NCI-H2227 (cell line): Measurements from ENCODE around the gene ZNF282.

Source experiments
- DNase-seq: peaks from one replicate; lab custom pipeline; 2025; ENCODE audit not compliant: unreplicated experiment; lab: John Stamatoyannopoulos, UW

Gene ZNF282

GRCh38 chr7:149195180-149196150, at the start of gene ZNF282:
TSS of gene ZNF282 (plus strand) at chr7:149195546. CDS start at chr7:149195590, 44 bp downstream.
- DNase-seq = peak; percentile 94

GRCh38 chr7:149147072-149147751, 48.1 kb upstream of the ZNF282 start, which contains the start of gene ZNF398:
TSS of gene ZNF398 (plus strand) at chr7:149147453. CDS start at chr7:149147743, 290 bp downstream.
- peak; percentile 90 for DNase-seq

GRCh38 chr7:149147752-149148653, 47.3 kb upstream of the ZNF282 start:
- DNase-seq = peak; percentile 57

GRCh38 chr7:149150981-149151380, 44.4 kb upstream of the ZNF282 start:
- no peak for DNase-seq

GRCh38 chr7:149153346-149153745, 42.0 kb upstream of the ZNF282 start:
- no peak for DNase-seq

- no peak for DNase-seq
Measured at GRCh38 chr7:149154056-149154455, 41.3 kb upstream of the ZNF282 start.

GRCh38 chr7:149156898-149157297, 38.4 kb upstream of the ZNF282 start:
- DNase-seq = no peak

GRCh38 chr7:149161241-149161848, 34.0 kb upstream of the ZNF282 start:
- no peak for DNase-seq

- DNase-seq = no peak
Measured at GRCh38 chr7:149166142-149166541, 29.2 kb upstream of the ZNF282 start.

- DNase-seq = no peak
Measured at GRCh38 chr7:149166630-149167352, 28.6 kb upstream of the ZNF282 start.

GRCh38 chr7:149171892-149172533, 23.3 kb upstream of the ZNF282 start:
- no peak for DNase-seq

- no peak for DNase-seq
Measured at GRCh38 chr7:149172534-149172920, 22.8 kb upstream of the ZNF282 start.

- no peak for DNase-seq
Measured at GRCh38 chr7:149175150-149175549, 20.2 kb upstream of the ZNF282 start.

GRCh38 chr7:149179241-149179640, 16.1 kb upstream of the ZNF282 start:
- no peak for DNase-seq

- no peak for DNase-seq
Measured at GRCh38 chr7:149180722-149181449, 14.5 kb upstream of the ZNF282 start.

GRCh38 chr7:149181450-149181790, 13.9 kb upstream of the ZNF282 start:
- no peak for DNase-seq

- no peak for DNase-seq
Measured at GRCh38 chr7:149184274-149184673, 11.1 kb upstream of the ZNF282 start.

GRCh38 chr7:149188213-149188612, 7.1 kb upstream of the ZNF282 start:
- no peak for DNase-seq
